Activated B cell treated with CpG ODN at 0.5 μM for 24 hours (primary cell): ENCODE results near the gene PNKP. TPM values are rescaled to one million over a fixed set of nuclear protein-coding genes. Genes with fewer than 3 reads are reported as not detected.
A peak's percentile ranks its signal among the peaks of the same experiment; 100 is the strongest.

Experiments used
- ATAC-seq: fragments of 200-7000 bp; cut with Tn5 transposase; one replicate; pipeline ENCODE4 v1.10.0; 2021; ENCODE audit warnings: low read depth, mild to moderate bottlenecking, moderate library complexity
- CTCF ChIA-PET: fragments of 350-600 bp; sonication (Branson Sonifier 250); formaldehyde crosslinking; loops from one replicate; lab custom pipeline; 2021; ENCODE audit warnings: antibody characterized with exemption; lab: Charles Lee
- POLR2A ChIA-PET: fragments of 350-600 bp; sonication (Branson Sonifier 250); formaldehyde crosslinking; loops from one replicate; lab custom pipeline; 2021; ENCODE audit warnings: antibody characterized with exemption; lab: Charles Lee
- DNase-seq: peaks from one replicate; pipeline ENCODE4 v3.0.0; 2022
- H3K27ac Mint-ChIP-seq: one replicate; pipeline ENCODE4 v1.8.0; 2020; ENCODE audit warnings: mixed read lengths
- H3K27me3 Mint-ChIP-seq: one replicate; pipeline ENCODE4 v1.8.0; 2021; ENCODE audit warnings: mixed read lengths
- H3K36me3 Mint-ChIP-seq: one replicate; pipeline ENCODE4 v1.8.0; 2021; ENCODE audit warnings: low read depth, mixed read lengths
- H3K4me1 Mint-ChIP-seq: one replicate; pipeline ENCODE4 v1.8.0; 2021; ENCODE audit warnings: mixed read lengths
- H3K4me3 Mint-ChIP-seq: one replicate; pipeline ENCODE4 v1.8.0; 2020; ENCODE audit warnings: mild to moderate bottlenecking, mixed read lengths
- H3K9me3 Mint-ChIP-seq: one replicate; pipeline ENCODE4 v1.8.0; 2020; ENCODE audit warnings: mixed read lengths
- CTCF ChIP-seq: fragments of 200-600 bp; IDR thresholded peaks from one replicate; pipeline ENCODE4 v1.8.0; 2022; ENCODE audit warnings: antibody characterized with exemption, mild to moderate bottlenecking
- intact Hi-C: fragments of 100-400 bp; cut with micrococcal nuclease; formaldehyde crosslinking; loops from one replicate; pipeline ENCODE4 v1.15.1; 2024
- total RNA-seq: library from RNA; stranded (reverse); gene quantifications from 2 replicates; pipeline ENCODE4 v1.2.3, GENCODE V29; 2022

PNKP gene
- total RNA-seq, 1 donor from 2014 or later: 205 TPM

DNA sequence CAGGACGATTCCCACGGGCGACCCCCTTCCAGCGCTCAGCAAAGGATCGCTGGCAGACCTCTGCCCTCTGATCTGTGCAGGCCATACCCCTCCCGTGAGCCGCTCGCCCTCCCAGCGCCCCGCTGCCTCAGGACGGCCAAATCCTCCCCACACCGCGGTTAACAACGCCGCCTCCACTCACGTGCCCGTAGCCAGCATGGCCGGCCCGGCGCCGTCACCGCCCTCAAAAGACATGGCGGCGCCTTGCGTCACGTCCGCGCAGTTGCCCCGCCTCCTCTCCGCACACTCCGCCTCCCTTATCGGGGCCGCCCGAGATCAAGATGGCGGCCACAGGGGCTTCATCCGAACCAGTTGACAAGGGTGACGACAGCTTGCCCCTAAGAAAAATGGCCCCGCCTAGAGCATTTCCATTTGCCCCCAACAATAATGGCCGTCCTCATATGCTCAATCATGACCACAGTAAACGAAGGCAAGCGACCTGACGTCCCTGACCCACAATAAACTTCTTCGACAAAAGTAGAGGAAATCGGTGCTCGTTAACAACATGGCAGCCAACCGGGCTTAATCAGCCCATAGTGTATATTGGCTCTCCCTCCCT, 9.1 kb upstream of the PNKP start:
- Mint-ChIP-seq H3K27ac (no peak overlapping the region), H3K4me3 (no peak overlapping the region), H3K4me1 (peaks cover 29% of the 10 kb centered on the region), H3K36me3 (peaks cover 34% of the 10 kb centered on the region), H3K27me3 (no peaks in the 10 kb centered on the region), H3K9me3 (no peaks in the 10 kb centered on the region)
- no peak for TF ChIP-seq CTCF
- ATAC-seq (peak; percentile 61), DNase-seq (peak; percentile 96)
- intact Hi-C loops: loop anchor here (1.0 to 10.0 kb wide), 22 partner anchors 7 to 1238 kb away; partner anchors contain the start of genes ALDH16A1, ATF5, C19orf73 and FUZ
- CTCF ChIA-PET: interaction anchor here (1.3 to 1.7 kb wide), 2 partner anchors 16 to 63 kb away, joined by 3 to 4 read pairs; partner anchors contain the start of gene FUZ
- POLR2A ChIA-PET: interaction anchor here (0.5 to 4.5 kb wide), 35 partner anchors 9 to 541 kb away, joined by 3 to 73 read pairs (median 7); partner anchors contain the start of genes AP2A1, ATF5, CD37 and FUZ

DNA sequence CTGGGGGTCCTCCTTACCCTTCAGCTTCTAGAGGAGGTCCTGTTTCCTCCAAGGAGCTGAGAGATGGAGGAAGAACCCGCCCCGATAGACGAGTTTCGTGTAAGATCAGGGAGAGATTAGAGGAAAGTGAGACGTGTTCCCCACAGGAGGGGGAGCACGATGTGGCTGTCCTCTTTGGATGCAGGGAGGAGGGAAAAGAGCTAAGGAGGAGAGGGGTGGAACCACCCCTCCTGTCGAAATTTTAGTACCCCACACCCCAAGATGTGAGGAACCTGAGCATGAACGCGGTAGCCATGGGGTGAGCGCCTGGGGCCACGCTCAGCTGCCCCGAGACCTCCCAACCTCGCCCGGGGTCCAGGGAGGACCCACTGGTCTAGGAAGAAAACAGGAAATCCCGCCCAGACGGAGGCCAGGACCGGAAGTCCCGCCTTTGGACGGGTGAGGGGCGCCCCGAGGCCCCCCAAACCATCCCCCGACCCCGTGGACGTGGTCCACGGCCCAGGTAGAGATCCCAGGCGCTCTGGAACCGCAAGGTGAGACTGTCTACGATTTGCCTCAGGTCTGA, 8.6 kb upstream of the PNKP start:
- ChIA-PET POLR2A (interaction anchor here (0.6 to 4.5 kb wide), 20 partner anchors 8 to 380 kb away, joined by 3 to 73 read pairs (median 14); partner anchors contain the start of genes AP2A1, ATF5, FUZ and IL4I1), CTCF (interaction anchor here (1.0 to 1.7 kb wide), 3 partner anchors 17 to 63 kb away, joined by 3 to 4 read pairs (median 4); partner anchors contain the start of gene FUZ)
- Mint-ChIP-seq H3K9me3 (no peaks in the 10 kb centered on the region), H3K4me3 (no peak overlapping the region), H3K27ac (no peak overlapping the region), H3K36me3 (peaks cover 29% of the 10 kb centered on the region), H3K4me1 (peaks cover 29% of the 10 kb centered on the region), H3K27me3 (no peaks in the 10 kb centered on the region)
- TF ChIP-seq CTCF: no peak
- intact Hi-C loops: loop anchor here (1.0 to 10.0 kb wide), 10 partner anchors 26 to 1237 kb away; partner anchors contain the start of genes ALDH16A1, C19orf73, GYS1 and JOSD2
- ATAC-seq (no peak), DNase-seq (peak; percentile 64)

DNA sequence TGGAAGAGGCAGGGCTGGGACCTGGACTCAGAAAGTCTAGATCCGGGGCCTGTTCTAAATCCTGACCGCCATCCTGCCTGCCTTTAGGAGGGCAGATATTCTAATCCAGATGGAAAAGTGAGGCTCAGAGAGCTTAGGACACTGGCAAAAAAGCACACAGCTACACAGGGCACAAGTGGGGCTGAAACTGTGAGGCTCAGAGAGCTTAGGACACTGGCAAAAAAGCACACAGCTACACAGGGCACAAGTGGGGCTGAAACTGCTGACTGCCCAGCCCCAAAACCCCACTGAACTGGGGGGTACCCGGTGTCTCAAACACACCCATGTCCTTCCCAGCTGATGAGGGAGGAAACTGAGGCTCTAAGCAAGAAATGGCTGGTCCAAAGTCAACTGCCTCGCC, 7.8 kb upstream of the PNKP start:
- no peak overlapping the region for H3K4me3 Mint-ChIP-seq
- DNase-seq (no peak), ATAC-seq (no peak)
- POLR2A ChIA-PET: interaction anchor here (0.5 to 4.5 kb wide), 9 partner anchors 7 to 334 kb away, joined by 3 to 73 read pairs (median 17); partner anchors contain the start of genes AP2A1, ATF5, FUZ and IL4I1
- CTCF ChIA-PET: interaction anchor here (1.0 kb wide), 1 partner anchor 20 kb away, joined by 4 read pairs; no protein-coding TSS in a partner anchor
- H3K27me3 Mint-ChIP-seq: no peaks in the 10 kb centered on the region
- H3K27ac Mint-ChIP-seq: no peak overlapping the region
- peaks cover 22% of the 10 kb centered on the region for H3K36me3 Mint-ChIP-seq
- intact Hi-C loops: loop anchor here (5.0 to 10.0 kb wide), 4 partner anchors 283 to 880 kb away; partner anchors contain the start of genes ALDH16A1, C19orf73, GYS1 and LIN7B
- H3K4me1 Mint-ChIP-seq: peaks cover 36% of the 10 kb centered on the region
- H3K9me3 Mint-ChIP-seq: no peaks in the 10 kb centered on the region
- no peak for TF ChIP-seq CTCF

- no peak overlapping the region for H3K4me3 Mint-ChIP-seq
- ChIA-PET POLR2A (interaction anchor here (1.2 to 4.5 kb wide), 3 partner anchors 24 to 55 kb away, joined by 3 to 73 read pairs (median 26); partner anchors contain the start of genes ATF5, NUP62 and PTOV1), CTCF (no interaction called here)
- peaks cover 19% of the 10 kb centered on the region for H3K36me3 Mint-ChIP-seq
- peaks cover 38% of the 10 kb centered on the region for H3K4me1 Mint-ChIP-seq
- no peaks in the 10 kb centered on the region for H3K27me3 Mint-ChIP-seq
- no peak for TF ChIP-seq CTCF
- H3K27ac Mint-ChIP-seq: no peak overlapping the region
- H3K9me3 Mint-ChIP-seq: no peaks in the 10 kb centered on the region
- ATAC-seq (no peak), DNase-seq (no peak)
- intact Hi-C loops: loop anchor here (5.0 to 10.0 kb wide), 4 partner anchors 282 to 880 kb away; partner anchors contain the start of genes ALDH16A1, C19orf73, GYS1 and LIN7B
These were observed 7.3 kb upstream of the PNKP start for GRCh38 chr19:49874503-49875157.
